HEK293T (cell line): ENCODE results near the gene REXO2.

Experiments
- ARNT ChIP-seq: fragments of 450-650 bp; IDR thresholded peaks from 2 replicates; pipeline ENCODE4 v1.6.1; 2017; ENCODE audit warnings: mild to moderate bottlenecking
- BHLHE40 ChIP-seq: fragments of 450-650 bp; IDR thresholded peaks from 2 replicates; pipeline ENCODE4 v1.6.1; 2016; ENCODE audit warnings: mild to moderate bottlenecking, moderate library complexity, borderline replicate concordance
- CTBP1 ChIP-seq: fragments of 450-650 bp; IDR thresholded peaks from 2 replicates; pipeline ENCODE4 v1.6.1; 2016; ENCODE audit warnings: borderline replicate concordance
- ELF4 ChIP-seq: fragments of 450-650 bp; IDR thresholded peaks from 2 replicates; pipeline ENCODE4 v1.6.1; 2017; ENCODE audit warnings: antibody characterized with exemption
- FOXA1 ChIP-seq: fragments of 450-650 bp; IDR thresholded peaks from 2 replicates; pipeline ENCODE4 v1.6.1; 2016; ENCODE audit warnings: mild to moderate bottlenecking
- FOXK2 ChIP-seq: fragments of 450-650 bp; IDR thresholded peaks from 2 replicates; pipeline ENCODE4 v1.6.1; 2016; ENCODE audit warnings: mild to moderate bottlenecking
- FOXM1 ChIP-seq: fragments of 450-650 bp; IDR thresholded peaks from 2 replicates; pipeline ENCODE4 v1.6.1; 2017; ENCODE audit warnings: mild to moderate bottlenecking, borderline replicate concordance
- HDGF ChIP-seq: fragments of 450-650 bp; IDR thresholded peaks from 2 replicates; pipeline ENCODE4 v1.6.1; 2017; ENCODE audit warnings: antibody characterized with exemption, borderline replicate concordance
- NFRKB ChIP-seq: fragments of 450-650 bp; IDR thresholded peaks from 2 replicates; pipeline ENCODE4 v1.6.1; 2016; ENCODE audit warnings: mild to moderate bottlenecking, moderate library complexity
- PKNOX1 ChIP-seq: fragments of 450-650 bp; IDR thresholded peaks from 2 replicates; pipeline ENCODE4 v1.6.1; 2016
- SP1 ChIP-seq: fragments of 450-650 bp; IDR thresholded peaks from 2 replicates; pipeline ENCODE4 v1.6.1; 2017
- SUZ12 ChIP-seq: fragments of 450-650 bp; IDR thresholded peaks from 2 replicates; pipeline ENCODE4 v1.6.1; 2016; ENCODE audit warnings: mild to moderate bottlenecking
- TARDBP ChIP-seq: fragments of 450-650 bp; IDR thresholded peaks from 2 replicates; pipeline ENCODE4 v1.6.1; 2016
- ZNF384 ChIP-seq: fragments of 450-650 bp; IDR thresholded peaks from 2 replicates; pipeline ENCODE4 v1.6.1; 2016

- TF ChIP-seq PKNOX1 (no peak), SUZ12 (no peak), BHLHE40 (no peak), FOXM1 (no peak), HDGF (no peak), NFRKB (no peak), FOXA1 (no peak), SP1 (no peak), FOXK2 (no peak), ARNT (no peak), TARDBP (no peak), CTBP1 (no peak), ZNF384 (no peak), ELF4 (no peak)
Measured at GRCh38 chr11:114440971-114441763, 1.9 kb downstream of the REXO2 start.
